ENCODE measurements around the gene SYT9. TPM values are rescaled to one million over a fixed set of nuclear protein-coding genes. Genes with fewer than 3 reads are reported as not detected.

Gene SYT9
- total RNA-seq, 4 donors from 2014 or later: 0.13 to 0.47 (median 0.15) TPM; not detected in 1

- WGBS, 2 donors (ENCODE audit: low coverage in 1 of 2): 52 to 63% methylated on average over 1 to 2 of the region's 3 CpGs
- Histone ChIP-seq H3K4me1 (no peaks in the 10 kb centered on the region), H3K4me3 (no peak overlapping the region), H3K27me3 (no peaks in the 10 kb centered on the region), H3K36me3 (no peaks in the 10 kb centered on the region), H3K9me3 (no peaks in the 10 kb centered on the region), H3K27ac (no peak overlapping the region)
- TF ChIP-seq POLR2AphosphoS5 (IDR thresholded peaks at IDR 0.05): no peak
- TF ChIP-seq EP300 (IDR thresholded peaks at IDR 0.05): no peak
- no peak for TF ChIP-seq CTCF (IDR thresholded peaks at IDR 0.05)
- TF ChIP-seq POLR2A (IDR thresholded peaks at IDR 0.05): no peak
- ATAC-seq: no peak
These were observed 172.2 kb downstream of the SYT9 start for GRCh38 chr11:7423946-7424345.

GRCh38 chr11:7427733-7428132 is 176.0 kb downstream of the SYT9 start:
- Histone ChIP-seq H3K4me1 (no peaks in the 10 kb centered on the region), H3K36me3 (no peaks in the 10 kb centered on the region), H3K27ac (no peak overlapping the region), H3K4me3 (no peak overlapping the region), H3K9me3 (peaks cover 0 to 8% (median 0%) of the 10 kb centered on the region in 3 donors), H3K27me3 (peaks cover 6% of the 10 kb centered on the region)
- 87 to 95% methylated on average over 3 of the region's 3 CpGs for WGBS, 2 donors (ENCODE audit: low coverage in 1 of 2)
- no peak for TF ChIP-seq POLR2A (IDR thresholded peaks at IDR 0.05)
- TF ChIP-seq CTCF (IDR thresholded peaks at IDR 0.05): no peak
- TF ChIP-seq POLR2AphosphoS5 (IDR thresholded peaks at IDR 0.05): no peak
- no peak for TF ChIP-seq EP300 (IDR thresholded peaks at IDR 0.05)
- no peak for ATAC-seq

GRCh38 chr11:7428196-7428595 is 176.5 kb downstream of the SYT9 start:
- peaks cover 6% of the 10 kb centered on the region for H3K27me3 ChIP-seq
- no peak overlapping the region for H3K4me3 ChIP-seq
- WGBS, 2 donors (ENCODE audit: low coverage in 1 of 2): 80 to 100% methylated on average over 1 of the region's 2 CpGs
- TF ChIP-seq POLR2A (IDR thresholded peaks at IDR 0.05) (no peak), EP300 (IDR thresholded peaks at IDR 0.05) (no peak), CTCF (IDR thresholded peaks at IDR 0.05) (no peak), POLR2AphosphoS5 (IDR thresholded peaks at IDR 0.05) (no peak)
- peaks cover 0 to 8% (median 0%) of the 10 kb centered on the region in 3 donors for H3K9me3 ChIP-seq
- no peak for ATAC-seq
- H3K36me3 ChIP-seq: no peaks in the 10 kb centered on the region
- no peaks in the 10 kb centered on the region for H3K4me1 ChIP-seq
- no peak overlapping the region for H3K27ac ChIP-seq

- Histone ChIP-seq H3K4me3 (no peak overlapping the region), H3K9me3 (peaks cover 0 to 8% (median 0%) of the 10 kb centered on the region in 3 donors), H3K27ac (no peak overlapping the region), H3K4me1 (no peaks in the 10 kb centered on the region), H3K27me3 (peaks cover 6% of the 10 kb centered on the region), H3K36me3 (no peaks in the 10 kb centered on the region)
- TF ChIP-seq POLR2AphosphoS5 (IDR thresholded peaks at IDR 0.05): no peak
- no peak for TF ChIP-seq CTCF (IDR thresholded peaks at IDR 0.05)
- no peak for TF ChIP-seq POLR2A (IDR thresholded peaks at IDR 0.05)
- TF ChIP-seq EP300 (IDR thresholded peaks at IDR 0.05): no peak
- no peak for ATAC-seq
- 94 to 96% methylated on average over 2 of the region's 2 CpGs for WGBS, 2 donors (ENCODE audit: low coverage in 1 of 2)
These were observed 178.8 kb downstream of the SYT9 start for GRCh38 chr11:7430496-7430895.

GRCh38 chr11:7435176-7435575 is 183.5 kb downstream of the SYT9 start:
- peaks cover 0 to 8% (median 0%) of the 10 kb centered on the region in 3 donors for H3K9me3 ChIP-seq
- H3K4me3 ChIP-seq: no peak overlapping the region
- WGBS, 2 donors (ENCODE audit: low coverage in 1 of 2): 17 to 44% methylated on average over 1 to 2 of the region's 2 CpGs
- H3K27ac ChIP-seq: no peak overlapping the region
- H3K36me3 ChIP-seq: no peaks in the 10 kb centered on the region
- TF ChIP-seq EP300 (IDR thresholded peaks at IDR 0.05) (no peak), POLR2A (IDR thresholded peaks at IDR 0.05) (no peak), CTCF (IDR thresholded peaks at IDR 0.05) (no peak), POLR2AphosphoS5 (IDR thresholded peaks at IDR 0.05) (no peak)
- peaks cover 6% of the 10 kb centered on the region for H3K27me3 ChIP-seq
- ATAC-seq: no peak
- no peaks in the 10 kb centered on the region for H3K4me1 ChIP-seq
